ENCODE data around the gene DAAM2. TPM values are rescaled to one million over a fixed set of nuclear protein-coding genes. Genes with fewer than 3 reads are reported as not detected.

DAAM2 gene
- total and polyA plus RNA-seq, 2 donors (not counting 3 experiments of a cell fraction or from before 2014, with no cell fraction given), result 0.42 to 0.44 TPM

GRCh38 chr6:39889229-39889628 lies 97.1 kb downstream of the DAAM2 start:
- ChIA-PET POLR2A (no interaction called here), CTCF (interaction anchor here (7.7 to 13.2 kb wide), 2 partner anchors 17 to 24 kb away, joined by 97 to 313 read pairs; no protein-coding TSS in a partner anchor)
- Histone ChIP-seq H2AFZ (ENCODE audit: low read depth, low read length) (no peak overlapping the region), H3K4me1 (ENCODE audit: control insufficient read depth, extremely low read depth, insufficient read depth, low read length) (peaks cover 19% of the 10 kb centered on the region), H3K9me3 (replicated peaks; ENCODE audit: control insufficient read depth, insufficient read depth, low read length) (no peaks in the 10 kb centered on the region), H3K9ac (replicated peaks; ENCODE audit: extremely low read depth, insufficient read depth, low read length) (no peak overlapping the region), H3K9me1 (replicated peaks; ENCODE audit: control insufficient read depth, extremely low read depth, insufficient read depth, low read length) (no peaks in the 10 kb centered on the region), H3K27ac (ENCODE audit: insufficient read depth, low read depth, low read length) (no peak overlapping the region), H4K20me1 (replicated peaks; ENCODE audit: control insufficient read depth, extremely low read depth, insufficient read depth, low read length) (no peaks in the 10 kb centered on the region), H3K79me2 (ENCODE audit: control insufficient read depth, insufficient read depth, low read length) (no peaks in the 10 kb centered on the region), H3K4me2 (ENCODE audit: insufficient read depth, low read length) (no peak overlapping the region), H3K36me3 (ENCODE audit: control insufficient read depth in 2 of 2, extremely low read depth in 1 of 2, insufficient read depth in 2 of 2, low read length in 2 of 2) (no peaks in the 10 kb centered on the region), H3K27me3 (ENCODE audit: control insufficient read depth in 2 of 2, insufficient read depth in 2 of 2, low read length in 2 of 2) (no peaks in the 10 kb centered on the region), H3K4me3 (replicated peaks in 1 of 3; ENCODE audit: insufficient read depth in 1 of 3, low read depth in 1 of 3, low read length in 3 of 3) (no peak overlapping the region)
- no peak for DNase-seq (ENCODE audit: low read depth, low spot score)
- FAIRE-seq, result no peak
- dilution Hi-C loops (cut with MboI; ENCODE audit: extremely low pct_ligation_motif_present, low sequenced_read_pairs), result no loop called here
- no TSS peak for BruUV-seq (replicated peaks)
- TF ChIP-seq POLR2A (IDR thresholded peaks at IDR 0.05; ENCODE audit: low read depth, low read length) (no peak), JUN (IDR thresholded peaks at IDR 0.05; ENCODE audit: borderline replicate concordance, insufficient read depth, insufficient read length, low read depth) (no peak), FOS (IDR thresholded peaks at IDR 0.05; ENCODE audit: borderline replicate concordance, insufficient read depth, low read length) (no peak), CTCF (IDR thresholded peaks at IDR 0.05; ENCODE audit: extremely low read depth in 1 of 2, insufficient read depth in 1 of 2, low read depth in 1 of 2, low read length in 2 of 2) (no peak), POLR2AphosphoS5 (IDR thresholded peaks at IDR 0.05; ENCODE audit: insufficient read depth, low read depth, low read length) (no peak), EZH2 (IDR thresholded peaks at IDR 0.05; ENCODE audit: borderline replicate concordance, low read depth, low read length, severe bottlenecking) (no peak), MAX (IDR thresholded peaks at IDR 0.05; ENCODE audit: insufficient read depth, insufficient read length) (no peak), MYC (IDR thresholded peaks at IDR 0.05; ENCODE audit: low read depth, low read length) (no peak), GATA2 (IDR thresholded peaks at IDR 0.05; ENCODE audit: insufficient read depth, insufficient read length, low read depth, low read length) (no peak)
- intact Hi-C loops (cut with micrococcal nuclease), result loop anchor here (5.0 to 10.0 kb wide), 3 partner anchors 164 to 1106 kb away; partner anchors contain the start of gene KIF6
